ENCODE data around the gene FAM227A.

- TF ChIP-seq EZH2 (IDR thresholded peaks at IDR 0.05; ENCODE audit: borderline replicate concordance) = no peak
- no peak for TF ChIP-seq CTCF (IDR thresholded peaks at IDR 0.05; ENCODE audit: poor library complexity)
These were observed 28.7 kb upstream of the FAM227A start for GRCh38 chr22:38684895-38685294.

Data from hepatocyte (in vitro differentiated cells).